ENCODE measurements around the gene ALG1. TPM values are rescaled to one million over a fixed set of nuclear protein-coding genes. Genes with fewer than 3 reads are reported as not detected.

Gene ALG1
- total and polyA plus RNA-seq, 2 experiments from 2014 or later = 45.5 to 63.6 TPM

DNA sequence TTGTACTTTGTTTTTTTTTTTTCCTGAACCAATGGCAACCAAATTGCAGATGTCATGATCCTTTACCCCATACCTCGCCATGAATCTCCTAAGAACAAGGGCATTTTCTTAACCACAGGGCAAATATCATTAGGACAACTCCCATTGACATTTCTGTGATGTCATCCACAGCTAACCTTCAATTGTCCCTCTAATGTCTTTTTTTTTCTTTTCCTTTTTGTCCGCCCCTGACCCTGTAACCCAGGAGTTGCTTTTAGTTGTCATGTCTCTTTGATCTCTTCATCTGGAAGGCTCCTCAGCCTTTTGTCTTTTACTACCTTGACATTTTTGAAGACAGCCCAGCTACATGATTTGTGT, 37.5 kb upstream of the ALG1 start:
- peaks cover 8% of the 10 kb centered on the region for H3K79me2 ChIP-seq
- no peaks in the 10 kb centered on the region for H3K27me3 ChIP-seq
- H4K20me1 ChIP-seq (ENCODE audit: insufficient read depth, poor library complexity, severe bottlenecking) = no peaks in the 10 kb centered on the region
- H3K27ac ChIP-seq = peak overlapping the region; percentile 80
- no peaks in the 10 kb centered on the region for H3K9me2 ChIP-seq (replicated peaks; ENCODE audit: insufficient read depth)
- peaks cover 14% of the 10 kb centered on the region for H3K4me1 ChIP-seq (ENCODE audit: insufficient read depth)
- H3K4me3 ChIP-seq = peak overlapping the region; percentile 94
- H3K36me3 ChIP-seq (replicated peaks; ENCODE audit: insufficient read depth, low read depth) = no peaks in the 10 kb centered on the region
- H3K9me3 ChIP-seq (ENCODE audit: low read depth) = no peaks in the 10 kb centered on the region
- H2AFZ ChIP-seq = peak overlapping the region; percentile 95
- peak overlapping the region; percentile 81 for H3K4me2 ChIP-seq
- DNase-seq (ENCODE audit: low spot score) = no peak
- TF ChIP-seq, protein P1, sequence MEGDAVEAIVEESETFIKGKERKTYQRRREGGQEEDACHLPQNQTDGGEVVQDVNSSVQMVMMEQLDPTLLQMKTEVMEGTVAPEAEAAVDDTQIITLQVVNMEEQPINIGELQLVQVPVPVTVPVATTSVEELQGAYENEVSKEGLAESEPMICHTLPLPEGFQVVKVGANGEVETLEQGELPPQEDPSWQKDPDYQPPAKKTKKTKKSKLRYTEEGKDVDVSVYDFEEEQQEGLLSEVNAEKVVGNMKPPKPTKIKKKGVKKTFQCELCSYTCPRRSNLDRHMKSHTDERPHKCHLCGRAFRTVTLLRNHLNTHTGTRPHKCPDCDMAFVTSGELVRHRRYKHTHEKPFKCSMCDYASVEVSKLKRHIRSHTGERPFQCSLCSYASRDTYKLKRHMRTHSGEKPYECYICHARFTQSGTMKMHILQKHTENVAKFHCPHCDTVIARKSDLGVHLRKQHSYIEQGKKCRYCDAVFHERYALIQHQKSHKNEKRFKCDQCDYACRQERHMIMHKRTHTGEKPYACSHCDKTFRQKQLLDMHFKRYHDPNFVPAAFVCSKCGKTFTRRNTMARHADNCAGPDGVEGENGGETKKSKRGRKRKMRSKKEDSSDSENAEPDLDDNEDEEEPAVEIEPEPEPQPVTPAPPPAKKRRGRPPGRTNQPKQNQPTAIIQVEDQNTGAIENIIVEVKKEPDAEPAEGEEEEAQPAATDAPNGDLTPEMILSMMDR (IDR thresholded peaks at IDR 0.05; ENCODE audit: poor library complexity) = no peak
- TF ChIP-seq EZH2 (IDR thresholded peaks at IDR 0.05; ENCODE audit: borderline replicate concordance) (no peak), EZH2phosphoT487 (IDR thresholded peaks at IDR 0.05; ENCODE audit: low read depth, severe bottlenecking, unreplicated experiment) (no peak)
- WGBS (ENCODE audit: low lambda C conversion rate, missing lambda C conversion rate) = 23% methylated on average over 2 of the region's 2 CpGs

- peaks cover 8% of the 10 kb centered on the region for H3K79me2 ChIP-seq
- H3K27me3 ChIP-seq = no peaks in the 10 kb centered on the region
- no peaks in the 10 kb centered on the region for H3K36me3 ChIP-seq (replicated peaks; ENCODE audit: insufficient read depth, low read depth)
- H2AFZ ChIP-seq = no peak overlapping the region
- H3K4me1 ChIP-seq (ENCODE audit: insufficient read depth) = peaks cover 19% of the 10 kb centered on the region
- 47% methylated on average over 1 of the region's 1 CpG for WGBS (ENCODE audit: low lambda C conversion rate, missing lambda C conversion rate)
- TF ChIP-seq, protein P1 (IDR thresholded peaks at IDR 0.05; ENCODE audit: poor library complexity) = no peak
- TF ChIP-seq EZH2phosphoT487 (IDR thresholded peaks at IDR 0.05; ENCODE audit: low read depth, severe bottlenecking, unreplicated experiment) (no peak), EZH2 (IDR thresholded peaks at IDR 0.05; ENCODE audit: borderline replicate concordance) (no peak)
- peak overlapping the region; percentile 58 for H3K4me2 ChIP-seq
- peak overlapping the region; percentile 92 for H3K27ac ChIP-seq
- H3K9me2 ChIP-seq (replicated peaks; ENCODE audit: insufficient read depth) = no peaks in the 10 kb centered on the region
- no peak overlapping the region for H3K4me3 ChIP-seq
- H4K20me1 ChIP-seq (ENCODE audit: insufficient read depth, poor library complexity, severe bottlenecking) = no peaks in the 10 kb centered on the region
- no peaks in the 10 kb centered on the region for H3K9me3 ChIP-seq (ENCODE audit: low read depth)
- no peak for DNase-seq (ENCODE audit: low spot score)
These were observed 35.8 kb upstream of the ALG1 start for GRCh38 chr16:5035909-5036227.

DNA sequence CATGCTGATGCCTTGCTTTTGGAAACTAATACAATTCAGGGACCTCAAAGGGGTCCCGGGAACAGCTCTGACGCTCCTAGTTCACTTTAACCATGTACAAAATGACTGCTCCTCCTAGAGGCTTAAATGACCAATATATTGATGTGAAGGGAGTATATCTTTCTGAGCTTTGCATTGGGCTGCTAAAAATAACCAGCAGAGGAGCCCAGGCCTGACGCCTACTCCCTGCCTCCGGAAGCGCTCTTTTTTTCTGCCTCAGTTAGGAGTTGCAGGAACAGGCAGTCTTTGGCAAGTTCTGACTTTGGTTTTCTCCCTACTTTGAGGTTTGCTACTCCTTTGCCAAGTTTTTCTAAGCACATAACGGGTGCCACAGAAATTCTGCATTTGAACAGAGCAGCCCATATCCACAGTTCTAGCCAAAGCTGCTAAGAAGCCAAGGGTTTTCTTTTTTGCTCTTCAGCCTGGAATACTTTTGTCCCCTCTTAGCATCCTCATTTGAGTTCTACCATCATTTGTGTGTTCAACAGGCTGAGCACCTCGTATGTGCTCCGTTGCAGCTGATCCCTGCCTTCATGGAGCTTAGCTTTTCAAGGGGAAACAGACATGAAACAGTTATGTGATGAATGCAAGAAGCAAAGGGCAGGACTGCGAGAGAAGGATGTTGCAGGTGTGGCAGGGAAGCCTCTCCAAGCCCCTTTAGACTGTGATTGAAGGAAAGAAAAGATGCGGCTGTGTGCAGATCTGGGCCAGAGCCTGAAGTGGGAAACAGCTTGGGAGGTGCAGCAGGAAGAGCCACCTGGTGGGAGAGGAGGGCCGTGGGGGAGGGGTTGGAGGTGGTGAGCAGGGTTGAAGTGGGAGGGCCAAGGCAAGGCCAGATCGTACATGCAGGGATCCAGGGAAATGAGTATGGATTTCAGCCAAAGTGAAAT, 35.2 kb upstream of the ALG1 start:
- no peaks in the 10 kb centered on the region for H3K9me3 ChIP-seq (ENCODE audit: low read depth)
- no peaks in the 10 kb centered on the region for H4K20me1 ChIP-seq (ENCODE audit: insufficient read depth, poor library complexity, severe bottlenecking)
- WGBS (ENCODE audit: low lambda C conversion rate, missing lambda C conversion rate) = 61% methylated on average over 12 of the region's 12 CpGs
- TF ChIP-seq, protein P1 (IDR thresholded peaks at IDR 0.05; ENCODE audit: poor library complexity) = peak; percentile 8
- TF ChIP-seq EZH2 (IDR thresholded peaks at IDR 0.05; ENCODE audit: borderline replicate concordance) = no peak
- peaks cover 8% of the 10 kb centered on the region for H3K79me2 ChIP-seq
- no peaks in the 10 kb centered on the region for H3K27me3 ChIP-seq
- no peaks in the 10 kb centered on the region for H3K9me2 ChIP-seq (replicated peaks; ENCODE audit: insufficient read depth)
- H3K4me3 ChIP-seq = no peak overlapping the region
- no peaks in the 10 kb centered on the region for H3K36me3 ChIP-seq (replicated peaks; ENCODE audit: insufficient read depth, low read depth)
- H3K4me2 ChIP-seq = peak overlapping the region; percentile 58
- H3K4me1 ChIP-seq (ENCODE audit: insufficient read depth) = peaks cover 25% of the 10 kb centered on the region
- H3K27ac ChIP-seq = peak overlapping the region; percentile 92
- no peak overlapping the region for H2AFZ ChIP-seq
- DNase-seq (ENCODE audit: low spot score) = no peak
